Mesothelial cell of epicardium (in vitro differentiated cells): Measurements from ENCODE around the gene LONP1. TPM values are rescaled to one million over a fixed set of nuclear protein-coding genes. Genes with fewer than 3 reads are reported as not detected.

Experiments
- DNase-seq, 2 experiments: peaks; one replicate each; pipeline ENCODE4 v3.0.0; 2021; ENCODE audit warnings: low spot score in 2 of 2; ENCODE audit not compliant: unreplicated experiment in 2 of 2
- H3K27ac Mint-ChIP-seq: 2 replicates; pipeline ENCODE4 v1.8.0; 2021; ENCODE audit warnings: mixed read lengths
- H3K27me3 Mint-ChIP-seq: 2 replicates; pipeline ENCODE4 v1.8.0; 2021; ENCODE audit warnings: low read depth, mixed read lengths
- H3K36me3 Mint-ChIP-seq: 2 replicates; pipeline ENCODE4 v1.8.0; 2021; ENCODE audit warnings: mixed read lengths
- H3K4me1 Mint-ChIP-seq: 2 replicates; pipeline ENCODE4 v1.8.0; 2021; ENCODE audit warnings: mixed read lengths
- H3K4me3 Mint-ChIP-seq: 2 replicates; pipeline ENCODE4 v1.8.0; 2021; ENCODE audit warnings: mild to moderate bottlenecking, moderate library complexity, mixed read lengths
- H3K9me3 Mint-ChIP-seq: 2 replicates; pipeline ENCODE4 v1.8.0; 2021; ENCODE audit warnings: mixed read lengths
- CTCF ChIP-seq: fragments of 200-600 bp; sonication (generic); IDR thresholded peaks from one replicate; pipeline ENCODE4 v1.5.0; 2021; ENCODE audit warnings: antibody characterized with exemption; ENCODE audit not compliant: unreplicated experiment
- total RNA-seq: library from RNA; stranded (reverse); gene quantifications from 3 replicates; pipeline ENCODE4 v1.2.1, GENCODE V29; 2021

LONP1 gene
- total RNA-seq, 1 donor from 2014 or later: 69.8 TPM

GRCh38 chr19:5714816-5715215 is 5.1 kb downstream of the LONP1 start:
- no peak overlapping the region for H3K27ac Mint-ChIP-seq
- H3K4me3 Mint-ChIP-seq: no peak overlapping the region
- no peaks in the 10 kb centered on the region for H3K9me3 Mint-ChIP-seq
- no peaks in the 10 kb centered on the region for H3K27me3 Mint-ChIP-seq
- H3K4me1 Mint-ChIP-seq: peaks cover 15% of the 10 kb centered on the region
- TF ChIP-seq CTCF: no peak
- peaks cover 9% of the 10 kb centered on the region for H3K36me3 Mint-ChIP-seq
- DNase-seq: no peak

GRCh38 chr19:5713228-5713627 is 6.7 kb downstream of the LONP1 start:
- Mint-ChIP-seq H3K9me3 (no peaks in the 10 kb centered on the region), H3K27me3 (no peaks in the 10 kb centered on the region), H3K27ac (no peak overlapping the region), H3K4me1 (peaks cover 5% of the 10 kb centered on the region), H3K36me3 (peaks cover 9% of the 10 kb centered on the region), H3K4me3 (no peak overlapping the region)
- DNase-seq: no peak
- TF ChIP-seq CTCF: no peak

GRCh38 chr19:5711713-5712161 is 8.2 kb downstream of the LONP1 start:
- Mint-ChIP-seq H3K27me3 (no peaks in the 10 kb centered on the region), H3K36me3 (peaks cover 7% of the 10 kb centered on the region), H3K9me3 (no peaks in the 10 kb centered on the region), H3K4me3 (no peak overlapping the region), H3K4me1 (peaks cover 1% of the 10 kb centered on the region), H3K27ac (no peak overlapping the region)
- no peak for DNase-seq
- TF ChIP-seq CTCF: no peak

- Mint-ChIP-seq H3K27ac (no peak overlapping the region), H3K27me3 (no peaks in the 10 kb centered on the region), H3K4me1 (no peaks in the 10 kb centered on the region), H3K9me3 (no peaks in the 10 kb centered on the region), H3K4me3 (no peak overlapping the region), H3K36me3 (peaks cover 9% of the 10 kb centered on the region)
- DNase-seq: no peak
- TF ChIP-seq CTCF: no peak
These were observed 8.9 kb downstream of the LONP1 start for GRCh38 chr19:5711025-5711424.

GRCh38 chr19:5707576-5708575 is 12.1 kb downstream of the LONP1 start:
- no peak for TF ChIP-seq CTCF
- no peak overlapping the region for H3K4me3 Mint-ChIP-seq
- H3K27me3 Mint-ChIP-seq: no peaks in the 10 kb centered on the region
- DNase-seq: no peak
- peaks cover 14% of the 10 kb centered on the region for H3K36me3 Mint-ChIP-seq
- no peaks in the 10 kb centered on the region for H3K9me3 Mint-ChIP-seq
- no peak overlapping the region for H3K27ac Mint-ChIP-seq
- H3K4me1 Mint-ChIP-seq: no peaks in the 10 kb centered on the region
